Measurements from ENCODE around the gene PTPRM. TPM values are rescaled to one million over a fixed set of nuclear protein-coding genes. Genes with fewer than 3 reads are reported as not detected.
A peak's percentile ranks its signal among the peaks of the same experiment; 100 is the strongest.

PTPRM gene
- total RNA-seq, 1 donor from 2014 or later: 42.1 TPM

- no peak for FAIRE-seq
- H3K27me3 ChIP-seq (ENCODE audit: control insufficient read depth, insufficient read depth, low read length): no peaks in the 10 kb centered on the region
- no peak for TF ChIP-seq CTCF (IDR thresholded peaks at IDR 0.05; ENCODE audit: insufficient read depth, low read length, severe bottlenecking)
- H3K4me3 ChIP-seq (ENCODE audit: low read depth, low read length): no peak overlapping the region
- peak; percentile 63 for DNase-seq (ENCODE audit: low read depth)
- H3K36me3 ChIP-seq (ENCODE audit: control insufficient read depth, insufficient read depth, low read length): no peaks in the 10 kb centered on the region
Observed at GRCh38 chr18:7617738-7618422, 50.8 kb downstream of the PTPRM start.

GRCh38 chr18:7618891-7619442 is 51.9 kb downstream of the PTPRM start:
- no peak for TF ChIP-seq CTCF (IDR thresholded peaks at IDR 0.05; ENCODE audit: insufficient read depth, low read length, severe bottlenecking)
- FAIRE-seq: no peak

GRCh38 chr18:7619676-7620075 is 52.6 kb downstream of the PTPRM start:
- no peaks in the 10 kb centered on the region for H3K27me3 ChIP-seq (ENCODE audit: control insufficient read depth, insufficient read depth, low read length)
- no peak for TF ChIP-seq CTCF (IDR thresholded peaks at IDR 0.05; ENCODE audit: insufficient read depth, low read length, severe bottlenecking)
- DNase-seq (ENCODE audit: low read depth): no peak
- no peaks in the 10 kb centered on the region for H3K36me3 ChIP-seq (ENCODE audit: control insufficient read depth, insufficient read depth, low read length)
- no peak for FAIRE-seq
- H3K4me3 ChIP-seq (ENCODE audit: low read depth, low read length): no peak overlapping the region

More at GRCh38 chr18:7618891-7619442, 51.9 kb downstream of the PTPRM start:
- Histone ChIP-seq H3K36me3 (ENCODE audit: control insufficient read depth, insufficient read depth, low read length) (no peaks in the 10 kb centered on the region), H3K27me3 (ENCODE audit: control insufficient read depth, insufficient read depth, low read length) (no peaks in the 10 kb centered on the region), H3K4me3 (ENCODE audit: low read depth, low read length) (no peak overlapping the region)
- no peak for DNase-seq (ENCODE audit: low read depth)

- Histone ChIP-seq H3K36me3 (ENCODE audit: control insufficient read depth, insufficient read depth, low read length) (no peaks in the 10 kb centered on the region), H3K4me3 (ENCODE audit: low read depth, low read length) (no peak overlapping the region), H3K27me3 (ENCODE audit: control insufficient read depth, insufficient read depth, low read length) (no peaks in the 10 kb centered on the region)
- TF ChIP-seq CTCF (IDR thresholded peaks at IDR 0.05; ENCODE audit: insufficient read depth, low read length, severe bottlenecking): no peak
- FAIRE-seq: no peak
- no peak for DNase-seq (ENCODE audit: low read depth)
Observed at GRCh38 chr18:7622721-7623120, 55.6 kb downstream of the PTPRM start.

- Histone ChIP-seq H3K27me3 (ENCODE audit: control insufficient read depth, insufficient read depth, low read length) (no peaks in the 10 kb centered on the region), H3K36me3 (ENCODE audit: control insufficient read depth, insufficient read depth, low read length) (no peaks in the 10 kb centered on the region), H3K4me3 (ENCODE audit: low read depth, low read length) (no peak overlapping the region)
- FAIRE-seq (no peak), DNase-seq (ENCODE audit: low read depth) (no peak)
- TF ChIP-seq CTCF (IDR thresholded peaks at IDR 0.05; ENCODE audit: insufficient read depth, low read length, severe bottlenecking): no peak
Observed at GRCh38 chr18:7623681-7624080, 56.6 kb downstream of the PTPRM start.

- no peak for TF ChIP-seq CTCF (IDR thresholded peaks at IDR 0.05; ENCODE audit: insufficient read depth, low read length, severe bottlenecking)
- FAIRE-seq: no peak
- H3K27me3 ChIP-seq (ENCODE audit: control insufficient read depth, insufficient read depth, low read length): no peaks in the 10 kb centered on the region
Observed at GRCh38 chr18:7624697-7625096, 57.6 kb downstream of the PTPRM start.

More at GRCh38 chr18:7624697-7625096, 57.6 kb downstream of the PTPRM start:
- Histone ChIP-seq H3K36me3 (ENCODE audit: control insufficient read depth, insufficient read depth, low read length) (no peaks in the 10 kb centered on the region), H3K4me3 (ENCODE audit: low read depth, low read length) (no peak overlapping the region)
- no peak for DNase-seq (ENCODE audit: low read depth)

Data from bronchial epithelial cell (primary cell).